Erythroblast (primary cell): ENCODE results near the gene CYP4F8.

Experiments
- GATA1 ChIP-seq: IDR thresholded peaks from 2 replicates; pipeline ENCODE4 v1.6.1; 2011; ENCODE audit warnings: low read depth, mild to moderate bottlenecking, control low read depth, low read length, moderate library complexity
- POLR2A ChIP-seq: IDR thresholded peaks from 2 replicates; pipeline ENCODE4 v1.6.1; 2011; ENCODE audit warnings: mild to moderate bottlenecking, low read length

DNA sequence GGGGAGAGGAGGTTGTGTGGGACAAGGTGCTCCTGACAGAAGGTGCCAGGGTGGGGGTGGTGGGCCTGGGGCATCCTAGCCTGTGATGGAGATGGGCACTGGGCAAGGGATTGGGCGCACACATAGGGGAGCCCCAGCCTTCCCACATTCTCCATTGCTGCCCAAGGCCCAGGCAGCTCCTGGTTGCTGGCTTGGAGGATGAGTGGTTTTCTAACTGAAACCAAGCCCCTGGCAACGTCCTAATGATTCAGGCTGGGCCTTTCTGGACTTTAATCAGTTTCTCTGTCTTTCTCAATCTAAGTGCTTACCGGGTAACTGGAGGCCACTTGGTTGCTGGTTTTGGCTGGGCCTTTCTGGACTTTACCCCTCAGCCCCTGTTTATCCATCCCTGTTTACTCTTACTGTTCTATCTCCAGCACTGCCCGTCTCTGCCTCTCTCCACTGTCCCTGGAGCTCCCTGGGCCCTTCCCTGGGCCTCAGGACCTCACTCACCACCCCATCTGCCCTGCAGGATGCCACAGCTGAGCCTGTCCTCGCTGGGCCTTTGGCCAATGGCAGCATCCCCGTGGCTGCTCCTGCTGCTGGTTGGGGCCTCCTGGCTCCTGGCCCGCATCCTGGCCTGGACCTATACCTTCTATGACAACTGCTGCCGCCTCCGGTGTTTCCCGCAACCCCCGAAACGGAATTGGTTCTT is 26.0 kb downstream of the CYP4F8 start:
- TF ChIP-seq POLR2A (no peak), GATA1 (no peak)
